ENCODE results near the gene FTO. TPM values are rescaled to one million over a fixed set of nuclear protein-coding genes. Genes with fewer than 3 reads are reported as not detected.

Gene FTO
- polyA plus RNA-seq, 1 experiment = 135 TPM

- H3K27ac ChIP-seq (ENCODE audit: low read depth, low read length) = no peak overlapping the region
- no peak for DNase-seq (ENCODE audit: low read depth, low spot score)
- no peaks in the 10 kb centered on the region for H3K27me3 ChIP-seq (ENCODE audit: control insufficient read depth, insufficient read depth, low read length)
- H3K4me3 ChIP-seq (ENCODE audit: low read depth, low read length) = no peak overlapping the region
- CTCF ChIA-PET = no interaction called here
- TF ChIP-seq CTCF (IDR thresholded peaks at IDR 0.05; ENCODE audit: low read depth, low read length) = no peak
- no peaks in the 10 kb centered on the region for H3K9me3 ChIP-seq (ENCODE audit: control insufficient read depth, insufficient read depth, low read length)
- POLR2A ChIA-PET = no interaction called here
Measured at GRCh38 chr16:53947642-53948041, 243.7 kb downstream of the FTO start.

- CTCF ChIA-PET = no interaction called here
- no peak overlapping the region for H3K4me3 ChIP-seq (ENCODE audit: low read depth, low read length)
- POLR2A ChIA-PET = no interaction called here
Measured at GRCh38 chr16:53948326-53948725, 244.4 kb downstream of the FTO start.

GRCh38 chr16:53948734-53949430 is 244.9 kb downstream of the FTO start:
- Histone ChIP-seq H3K27ac (ENCODE audit: low read depth, low read length) (no peak overlapping the region), H3K9me3 (ENCODE audit: control insufficient read depth, insufficient read depth, low read length) (no peaks in the 10 kb centered on the region), H3K4me3 (ENCODE audit: low read depth, low read length) (no peak overlapping the region), H3K27me3 (ENCODE audit: control insufficient read depth, insufficient read depth, low read length) (no peaks in the 10 kb centered on the region)
- ChIA-PET POLR2A (interaction anchor here (1.2 kb wide), 1 partner anchor 79 kb away, joined by 3 read pairs; no protein-coding TSS in a partner anchor), CTCF (interaction anchor here (0.7 to 2.6 kb wide), 3 partner anchors 13 to 1516 kb away, joined by 3 to 18 read pairs (median 7); no protein-coding TSS in a partner anchor)
- DNase-seq (ENCODE audit: low read depth, low spot score) = no peak
- TF ChIP-seq CTCF (IDR thresholded peaks at IDR 0.05; ENCODE audit: low read depth, low read length) = no peak

More at GRCh38 chr16:53948326-53948725, 244.4 kb downstream of the FTO start:
- DNase-seq (ENCODE audit: low read depth, low spot score) = no peak
- no peak for TF ChIP-seq CTCF (IDR thresholded peaks at IDR 0.05; ENCODE audit: low read depth, low read length)
- H3K27me3 ChIP-seq (ENCODE audit: control insufficient read depth, insufficient read depth, low read length) = no peaks in the 10 kb centered on the region
- H3K27ac ChIP-seq (ENCODE audit: low read depth, low read length) = no peak overlapping the region
- H3K9me3 ChIP-seq (ENCODE audit: control insufficient read depth, insufficient read depth, low read length) = no peaks in the 10 kb centered on the region

GRCh38 chr16:53949715-53950410 is 245.9 kb downstream of the FTO start:
- no peaks in the 10 kb centered on the region for H3K9me3 ChIP-seq (ENCODE audit: control insufficient read depth, insufficient read depth, low read length)
- POLR2A ChIA-PET = interaction anchor here (0.6 to 1.2 kb wide), 4 partner anchors 28 to 165 kb away, joined by 3 to 5 read pairs (median 3); no protein-coding TSS in a partner anchor
- CTCF ChIA-PET = interaction anchor here (0.7 to 2.6 kb wide), 6 partner anchors 13 to 1515 kb away, joined by 3 to 18 read pairs (median 4); no protein-coding TSS in a partner anchor
- no peak overlapping the region for H3K4me3 ChIP-seq (ENCODE audit: low read depth, low read length)
- H3K27me3 ChIP-seq (ENCODE audit: control insufficient read depth, insufficient read depth, low read length) = no peaks in the 10 kb centered on the region
- no peak overlapping the region for H3K27ac ChIP-seq (ENCODE audit: low read depth, low read length)
- DNase-seq (ENCODE audit: low read depth, low spot score) = no peak
- TF ChIP-seq CTCF (IDR thresholded peaks at IDR 0.05; ENCODE audit: low read depth, low read length) = no peak

- no peaks in the 10 kb centered on the region for H3K9me3 ChIP-seq (ENCODE audit: control insufficient read depth, insufficient read depth, low read length)
- ChIA-PET POLR2A (no interaction called here), CTCF (interaction anchor here (1.3 to 2.6 kb wide), 4 partner anchors 12 to 1514 kb away, joined by 3 to 18 read pairs (median 6); no protein-coding TSS in a partner anchor)
- no peak for TF ChIP-seq CTCF (IDR thresholded peaks at IDR 0.05; ENCODE audit: low read depth, low read length)
- H3K27me3 ChIP-seq (ENCODE audit: control insufficient read depth, insufficient read depth, low read length) = no peaks in the 10 kb centered on the region
- H3K27ac ChIP-seq (ENCODE audit: low read depth, low read length) = no peak overlapping the region
- no peak overlapping the region for H3K4me3 ChIP-seq (ENCODE audit: low read depth, low read length)
- no peak for DNase-seq (ENCODE audit: low read depth, low spot score)
Measured at GRCh38 chr16:53950677-53951076, 246.7 kb downstream of the FTO start.

Measured in AG04450 (cell line).